Calu3 (cell line): ENCODE measurements around the gene ABHD4. TPM values are rescaled to one million over a fixed set of nuclear protein-coding genes. Genes with fewer than 3 reads are reported as not detected.
"Not testable (repeated sequence)": the region's sequence is repeated elsewhere in the genome, so short reads cannot be mapped to it uniquely, and the experiment has no call there.

Source experiments
- BruUV-seq: library from RNA; stranded (reverse); fragments of 400-500 nt; replicated peaks from 2 replicates; lab custom pipeline; 2021; lab: Mats Ljungman, UMichigan
- CTCF ChIA-PET: fragments of 300-600 bp; sonication (Branson Sonifier 250); formaldehyde crosslinking; loops from one replicate; lab custom pipeline; 2022; ENCODE audit warnings: antibody characterized with exemption; lab: Charles Lee
- DNase-seq: peaks from one replicate; pipeline ENCODE4 v3.0.0; 2022
- H3K27ac Mint-ChIP-seq: one replicate; pipeline ENCODE4 v1.8.0; 2022; ENCODE audit warnings: mixed read lengths; ENCODE audit not compliant: unreplicated experiment
- H3K27me3 Mint-ChIP-seq: one replicate; pipeline ENCODE4 v1.8.0; 2022; ENCODE audit warnings: mixed read lengths; ENCODE audit not compliant: unreplicated experiment
- H3K36me3 Mint-ChIP-seq: one replicate; pipeline ENCODE4 v1.8.0; 2022; ENCODE audit warnings: mild to moderate bottlenecking, moderate library complexity, mixed read lengths; ENCODE audit not compliant: insufficient read depth, unreplicated experiment
- H3K4me1 Mint-ChIP-seq: one replicate; pipeline ENCODE4 v1.8.0; 2022; ENCODE audit warnings: mild to moderate bottlenecking, low read depth, mixed read lengths; ENCODE audit not compliant: unreplicated experiment
- H3K4me3 Mint-ChIP-seq: one replicate; pipeline ENCODE4 v1.8.0; 2022; ENCODE audit warnings: mild to moderate bottlenecking, low read depth, moderate library complexity, mixed read lengths; ENCODE audit not compliant: unreplicated experiment
- H3K9me3 Mint-ChIP-seq: one replicate; pipeline ENCODE4 v1.8.0; 2022; ENCODE audit warnings: low read depth, mixed read lengths; ENCODE audit not compliant: unreplicated experiment
- CTCF ChIP-seq: fragments of 200-600 bp; IDR thresholded peaks from one replicate; pipeline ENCODE4 v1.8.0; 2022; ENCODE audit warnings: antibody characterized with exemption; ENCODE audit not compliant: unreplicated experiment
- intact Hi-C: fragments of 100-400 bp; cut with micrococcal nuclease; formaldehyde crosslinking; loops from one replicate; pipeline ENCODE4 v1.10.0; 2022; ENCODE audit not compliant: unreplicated experiment
- total RNA-seq: library from RNA; stranded (reverse); gene quantifications from 2 replicates; pipeline ENCODE4 v1.2.3, GENCODE V29; 2022

The ABHD4 gene
- total RNA-seq, 1 experiment from 2014 or later: 11.2 TPM

DNA sequence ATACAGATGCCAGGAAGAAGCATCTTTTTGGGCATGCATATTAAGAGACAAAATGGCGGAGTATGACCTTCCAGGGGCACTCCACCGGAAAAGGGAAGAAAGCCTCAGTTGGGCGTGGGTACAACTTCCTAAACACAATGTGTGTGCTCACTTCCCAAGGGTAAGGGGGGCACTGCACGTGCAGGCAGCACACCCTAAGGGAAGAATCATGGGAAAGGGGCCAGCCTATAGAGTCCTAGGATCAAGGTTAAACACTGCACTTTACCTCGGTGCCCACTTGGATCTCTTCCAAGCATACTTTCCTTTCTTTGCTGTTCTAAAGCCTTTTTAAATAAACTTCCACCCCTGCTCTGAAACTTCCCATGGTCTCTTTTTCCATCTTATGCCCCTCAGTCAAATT is 31.3 kb downstream of the ABHD4 start:
- BruUV-seq: no TSS peak
- Mint-ChIP-seq H3K4me1 (no peaks in the 10 kb centered on the region), H3K4me3 (no peak overlapping the region), H3K9me3 (peaks cover 7% of the 10 kb centered on the region), H3K27ac (no peak overlapping the region), H3K36me3 (peaks cover 4% of the 10 kb centered on the region), H3K27me3 (peaks cover 26% of the 10 kb centered on the region)
- CTCF ChIA-PET: interaction anchor here (0.5 kb wide), 1 partner anchor 75 kb away, joined by 7 read pairs; no protein-coding TSS in a partner anchor
- no peak for DNase-seq
- no peak for TF ChIP-seq CTCF
- intact Hi-C loops: no loop called here

DNA sequence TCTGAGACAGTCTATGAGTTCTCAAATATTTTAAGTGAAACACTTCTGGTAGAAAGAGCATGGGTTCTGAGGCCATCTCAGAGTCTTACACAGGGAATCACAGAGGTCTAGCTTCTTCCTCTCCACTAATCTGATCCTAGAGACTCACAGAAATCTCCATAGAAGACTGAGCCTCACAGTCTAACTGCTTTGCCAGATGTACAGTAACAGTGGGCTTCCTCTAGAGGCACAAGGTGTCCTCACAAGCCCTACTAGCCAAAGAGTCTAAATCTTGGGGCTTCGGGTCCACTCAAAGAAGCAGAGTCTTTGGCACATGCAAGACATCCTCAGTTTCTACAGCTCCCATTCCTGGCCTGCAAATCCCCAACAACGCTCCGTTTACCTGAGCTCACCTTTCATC is 32.0 kb downstream of the ABHD4 start:
- BruUV-seq: no TSS peak
- Mint-ChIP-seq H3K4me1 (no peaks in the 10 kb centered on the region), H3K27me3 (peaks cover 33% of the 10 kb centered on the region), H3K4me3 (no peak overlapping the region), H3K27ac (no peak overlapping the region), H3K9me3 (peaks cover 7% of the 10 kb centered on the region), H3K36me3 (peaks cover 4% of the 10 kb centered on the region)
- intact Hi-C loops: no loop called here
- CTCF ChIA-PET: interaction anchor here (0.5 kb wide), 1 partner anchor 75 kb away, joined by 7 read pairs; no protein-coding TSS in a partner anchor
- no peak for TF ChIP-seq CTCF
- DNase-seq: no peak

- no TSS peak for BruUV-seq
- CTCF ChIA-PET: no interaction called here
- peaks cover 7% of the 10 kb centered on the region for H3K9me3 Mint-ChIP-seq
- no peak for TF ChIP-seq CTCF
- intact Hi-C loops: no loop called here
- peaks cover 33% of the 10 kb centered on the region for H3K27me3 Mint-ChIP-seq
- no peak overlapping the region for H3K27ac Mint-ChIP-seq
- no peak for DNase-seq
- H3K4me1 Mint-ChIP-seq: no peaks in the 10 kb centered on the region
- no peak overlapping the region for H3K4me3 Mint-ChIP-seq
- peaks cover 4% of the 10 kb centered on the region for H3K36me3 Mint-ChIP-seq
These were observed 32.4 kb downstream of the ABHD4 start for GRCh38 chr14:22630486-22630885.

DNA sequence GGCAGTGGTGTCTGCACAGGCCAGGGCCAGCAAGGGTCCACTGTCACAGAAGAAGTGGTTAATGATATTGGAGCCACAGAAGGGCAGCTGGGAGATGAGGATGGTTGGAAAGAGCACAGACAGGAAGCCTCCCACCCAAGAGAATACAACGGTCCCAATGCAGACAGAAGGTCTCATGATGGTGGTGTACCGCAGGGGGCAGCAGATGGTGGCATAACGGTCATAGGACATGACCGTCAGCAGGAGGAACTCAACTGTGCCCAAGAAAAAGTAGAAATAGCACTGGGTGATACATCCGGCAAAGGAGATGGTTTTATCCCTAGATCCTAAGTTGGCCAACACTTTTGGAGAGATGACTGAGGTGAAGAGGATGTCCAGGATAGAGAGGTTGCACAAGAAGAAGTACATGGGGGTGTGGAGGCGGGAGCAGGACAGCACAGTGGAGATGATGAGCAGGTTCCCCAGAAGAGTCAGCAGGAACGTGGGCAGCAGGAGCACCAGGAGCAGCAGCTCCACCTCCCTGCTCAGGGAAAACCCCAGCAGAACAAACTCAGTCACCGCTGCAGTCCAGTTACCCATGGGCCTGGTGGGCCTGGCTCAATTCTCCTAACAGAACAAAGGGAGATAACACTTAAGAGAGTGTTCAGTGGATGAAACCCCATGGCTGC is 36.3 kb downstream of the ABHD4 start:
- no peak for DNase-seq
- intact Hi-C loops: no loop called here
- no peak for TF ChIP-seq CTCF
- H3K36me3 Mint-ChIP-seq: peaks cover 4% of the 10 kb centered on the region
- CTCF ChIA-PET: no interaction called here
- peaks cover 33% of the 10 kb centered on the region for H3K27me3 Mint-ChIP-seq
- no peak overlapping the region for H3K4me3 Mint-ChIP-seq
- no peak overlapping the region for H3K27ac Mint-ChIP-seq
- H3K4me1 Mint-ChIP-seq: no peaks in the 10 kb centered on the region
- no TSS peak for BruUV-seq
- peaks cover 7% of the 10 kb centered on the region for H3K9me3 Mint-ChIP-seq

DNA sequence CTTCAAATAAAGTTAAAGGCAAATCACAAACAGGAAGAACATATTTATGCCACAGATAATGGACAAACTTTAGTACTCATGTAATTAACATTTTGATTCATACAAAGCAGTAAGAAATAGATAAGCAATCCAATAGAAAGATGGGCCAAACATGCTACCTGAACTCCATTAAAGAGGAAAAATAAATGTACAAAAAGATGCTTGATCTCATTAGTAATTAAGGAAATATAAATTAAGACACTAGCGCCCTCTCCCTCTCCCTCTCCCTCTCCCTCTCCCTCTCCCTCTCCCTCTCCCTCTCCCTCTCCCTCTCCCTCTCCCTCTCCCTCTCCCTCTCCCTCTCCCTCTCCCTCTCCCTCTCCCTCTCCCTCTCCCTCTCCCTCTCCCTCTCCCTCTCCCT is 37.9 kb downstream of the ABHD4 start:
- BruUV-seq, H3K27ac Mint-ChIP-seq: not testable (repeated sequence)

More for the DNA sequence above, 37.9 kb downstream of the ABHD4 start:
- CTCF ChIA-PET, intact Hi-C loops, H3K4me1 Mint-ChIP-seq, H3K4me3 Mint-ChIP-seq, H3K9me3 Mint-ChIP-seq, DNase-seq, H3K36me3 Mint-ChIP-seq: not testable (repeated sequence)
- peaks cover 33% of the 10 kb centered on the region for H3K27me3 Mint-ChIP-seq
